ENCODE data around the gene SCN2B.

DNA sequence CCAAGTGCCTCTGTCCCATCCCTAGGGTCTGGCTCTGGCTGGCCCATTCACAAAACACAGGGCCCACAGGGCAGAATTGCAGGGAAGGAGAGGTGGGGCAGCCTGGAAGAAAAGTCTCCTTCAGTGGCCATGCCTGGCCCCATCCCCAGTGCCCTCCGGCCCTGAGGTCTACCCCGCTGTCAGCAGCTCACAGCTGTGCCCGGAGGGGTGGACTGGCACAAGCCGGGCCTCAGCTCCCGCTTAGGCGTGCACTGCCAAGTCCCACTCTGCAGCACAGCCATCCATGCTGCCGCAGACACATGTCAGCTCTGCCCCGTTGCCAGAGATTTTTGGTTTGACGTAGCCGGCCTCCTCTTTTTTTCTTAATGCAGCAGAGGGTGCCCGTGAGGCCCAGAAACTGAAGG lies 3.9 kb upstream of the SCN2B start:
- no peak for TF ChIP-seq EZH2 (IDR thresholded peaks at IDR 0.05; ENCODE audit: borderline replicate concordance, low read depth, low read length, severe bottlenecking)
- TF ChIP-seq, protein P1, sequence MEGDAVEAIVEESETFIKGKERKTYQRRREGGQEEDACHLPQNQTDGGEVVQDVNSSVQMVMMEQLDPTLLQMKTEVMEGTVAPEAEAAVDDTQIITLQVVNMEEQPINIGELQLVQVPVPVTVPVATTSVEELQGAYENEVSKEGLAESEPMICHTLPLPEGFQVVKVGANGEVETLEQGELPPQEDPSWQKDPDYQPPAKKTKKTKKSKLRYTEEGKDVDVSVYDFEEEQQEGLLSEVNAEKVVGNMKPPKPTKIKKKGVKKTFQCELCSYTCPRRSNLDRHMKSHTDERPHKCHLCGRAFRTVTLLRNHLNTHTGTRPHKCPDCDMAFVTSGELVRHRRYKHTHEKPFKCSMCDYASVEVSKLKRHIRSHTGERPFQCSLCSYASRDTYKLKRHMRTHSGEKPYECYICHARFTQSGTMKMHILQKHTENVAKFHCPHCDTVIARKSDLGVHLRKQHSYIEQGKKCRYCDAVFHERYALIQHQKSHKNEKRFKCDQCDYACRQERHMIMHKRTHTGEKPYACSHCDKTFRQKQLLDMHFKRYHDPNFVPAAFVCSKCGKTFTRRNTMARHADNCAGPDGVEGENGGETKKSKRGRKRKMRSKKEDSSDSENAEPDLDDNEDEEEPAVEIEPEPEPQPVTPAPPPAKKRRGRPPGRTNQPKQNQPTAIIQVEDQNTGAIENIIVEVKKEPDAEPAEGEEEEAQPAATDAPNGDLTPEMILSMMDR (IDR thresholded peaks at IDR 0.05; ENCODE audit: borderline replicate concordance, extremely low read depth, low read length, poor library complexity, severe bottlenecking): no peak

All from DND-41 (cell line).